GM12878 (cell line): ENCODE measurements around the gene CWC22.

Source experiments
- CEBPB ChIP-seq, 2 experiments: fragments of 150-350 bp in 1 of 2; IDR thresholded peaks; 2 replicates each; pipeline ENCODE4 v1.6.1; 2012 to 2014; ENCODE audit warnings: low read depth in 2 of 2, low read length in 2 of 2, borderline replicate concordance in 1 of 2, inconsistent platforms in 1 of 2
- TF ChIP-seq, protein P1 (sequence below): IDR thresholded peaks from 2 replicates; pipeline ENCODE4 v1.6.1; 2012; ENCODE audit warnings: mild to moderate bottlenecking, low read depth, low read length
- TF ChIP-seq, protein P2 (sequence below), 3 experiments: IDR thresholded peaks in 2 of 3; conservative IDR thresholded peaks in 1 of 3; 2 replicates each; pipeline ENCODE4 v1.5.1; 2011; ENCODE audit warnings: low read depth in 3 of 3, low read length in 3 of 3, mild to moderate bottlenecking in 3 of 3, control low read depth in 2 of 3, moderate library complexity in 2 of 3, inconsistent platforms in 1 of 3, mixed read lengths in 1 of 3; ENCODE audit not compliant: control insufficient read depth in 2 of 3, insufficient read depth in 1 of 3; ENCODE audit errors: extremely low read depth in 1 of 3

DNA sequence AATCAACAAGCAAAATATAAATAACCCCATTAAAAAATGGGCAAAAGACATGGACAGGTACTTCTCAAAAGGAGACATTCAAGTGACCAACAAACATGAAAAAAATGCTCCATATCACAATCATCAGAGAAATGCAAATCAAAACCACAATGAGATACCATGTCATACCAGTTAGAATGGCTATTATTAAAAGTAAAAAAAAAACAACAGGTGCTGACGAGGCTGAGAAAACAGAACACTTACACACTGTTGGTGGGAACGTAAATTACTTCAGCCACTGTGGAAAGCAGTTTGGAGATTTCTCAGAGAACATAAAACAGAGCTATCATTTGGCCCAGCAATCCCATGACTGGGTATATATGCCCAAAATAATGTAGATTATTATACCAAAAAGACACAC lies 69.1 kb downstream of the CWC22 start:
- TF ChIP-seq, protein P1, sequence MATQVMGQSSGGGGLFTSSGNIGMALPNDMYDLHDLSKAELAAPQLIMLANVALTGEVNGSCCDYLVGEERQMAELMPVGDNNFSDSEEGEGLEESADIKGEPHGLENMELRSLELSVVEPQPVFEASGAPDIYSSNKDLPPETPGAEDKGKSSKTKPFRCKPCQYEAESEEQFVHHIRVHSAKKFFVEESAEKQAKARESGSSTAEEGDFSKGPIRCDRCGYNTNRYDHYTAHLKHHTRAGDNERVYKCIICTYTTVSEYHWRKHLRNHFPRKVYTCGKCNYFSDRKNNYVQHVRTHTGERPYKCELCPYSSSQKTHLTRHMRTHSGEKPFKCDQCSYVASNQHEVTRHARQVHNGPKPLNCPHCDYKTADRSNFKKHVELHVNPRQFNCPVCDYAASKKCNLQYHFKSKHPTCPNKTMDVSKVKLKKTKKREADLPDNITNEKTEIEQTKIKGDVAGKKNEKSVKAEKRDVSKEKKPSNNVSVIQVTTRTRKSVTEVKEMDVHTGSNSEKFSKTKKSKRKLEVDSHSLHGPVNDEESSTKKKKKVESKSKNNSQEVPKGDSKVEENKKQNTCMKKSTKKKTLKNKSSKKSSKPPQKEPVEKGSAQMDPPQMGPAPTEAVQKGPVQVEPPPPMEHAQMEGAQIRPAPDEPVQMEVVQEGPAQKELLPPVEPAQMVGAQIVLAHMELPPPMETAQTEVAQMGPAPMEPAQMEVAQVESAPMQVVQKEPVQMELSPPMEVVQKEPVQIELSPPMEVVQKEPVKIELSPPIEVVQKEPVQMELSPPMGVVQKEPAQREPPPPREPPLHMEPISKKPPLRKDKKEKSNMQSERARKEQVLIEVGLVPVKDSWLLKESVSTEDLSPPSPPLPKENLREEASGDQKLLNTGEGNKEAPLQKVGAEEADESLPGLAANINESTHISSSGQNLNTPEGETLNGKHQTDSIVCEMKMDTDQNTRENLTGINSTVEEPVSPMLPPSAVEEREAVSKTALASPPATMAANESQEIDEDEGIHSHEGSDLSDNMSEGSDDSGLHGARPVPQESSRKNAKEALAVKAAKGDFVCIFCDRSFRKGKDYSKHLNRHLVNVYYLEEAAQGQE: no peak
- TF ChIP-seq CEBPB (IDR thresholded peaks at IDR 0.05; ENCODE audit: borderline replicate concordance in 1 of 2, low read depth in 2 of 2, low read length in 2 of 2): no peak
- TF ChIP-seq, protein P2, sequence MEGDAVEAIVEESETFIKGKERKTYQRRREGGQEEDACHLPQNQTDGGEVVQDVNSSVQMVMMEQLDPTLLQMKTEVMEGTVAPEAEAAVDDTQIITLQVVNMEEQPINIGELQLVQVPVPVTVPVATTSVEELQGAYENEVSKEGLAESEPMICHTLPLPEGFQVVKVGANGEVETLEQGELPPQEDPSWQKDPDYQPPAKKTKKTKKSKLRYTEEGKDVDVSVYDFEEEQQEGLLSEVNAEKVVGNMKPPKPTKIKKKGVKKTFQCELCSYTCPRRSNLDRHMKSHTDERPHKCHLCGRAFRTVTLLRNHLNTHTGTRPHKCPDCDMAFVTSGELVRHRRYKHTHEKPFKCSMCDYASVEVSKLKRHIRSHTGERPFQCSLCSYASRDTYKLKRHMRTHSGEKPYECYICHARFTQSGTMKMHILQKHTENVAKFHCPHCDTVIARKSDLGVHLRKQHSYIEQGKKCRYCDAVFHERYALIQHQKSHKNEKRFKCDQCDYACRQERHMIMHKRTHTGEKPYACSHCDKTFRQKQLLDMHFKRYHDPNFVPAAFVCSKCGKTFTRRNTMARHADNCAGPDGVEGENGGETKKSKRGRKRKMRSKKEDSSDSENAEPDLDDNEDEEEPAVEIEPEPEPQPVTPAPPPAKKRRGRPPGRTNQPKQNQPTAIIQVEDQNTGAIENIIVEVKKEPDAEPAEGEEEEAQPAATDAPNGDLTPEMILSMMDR (IDR thresholded peaks at IDR 0.05 in 2 of 3, conservative IDR thresholded peaks at IDR 0.05 in 1 of 3; ENCODE audit: control insufficient read depth in 2 of 3, extremely low read depth in 1 of 3, insufficient read depth in 1 of 3, low read depth in 3 of 3, low read length in 3 of 3): no peak
